GM20000 (cell line): Measurements from ENCODE around the gene LAMA4.

Experiments used
- DNase-seq: peaks from one replicate; pipeline ENCODE4 v3.0.0; 2012; ENCODE audit warnings: low spot score
- CTCF ChIP-seq: IDR thresholded peaks from 2 replicates; pipeline ENCODE4 v1.5.1; 2012; ENCODE audit warnings: mild to moderate bottlenecking, control low read depth; ENCODE audit errors: extremely low read depth, missing control alignments

Gene LAMA4

GRCh38 chr6:112085286-112086065 is 168.9 kb downstream of the LAMA4 start:
- no peak for TF ChIP-seq CTCF
- DNase-seq = no peak

GRCh38 chr6:112081569-112081968 is 172.8 kb downstream of the LAMA4 start:
- no peak for DNase-seq
- TF ChIP-seq CTCF = no peak

- DNase-seq = no peak
- TF ChIP-seq CTCF = no peak
Measured at GRCh38 chr6:112066606-112067005, 187.8 kb downstream of the LAMA4 start.

GRCh38 chr6:112065426-112065986 is 188.9 kb downstream of the LAMA4 start:
- no peak for DNase-seq
- TF ChIP-seq CTCF = no peak

GRCh38 chr6:112062966-112063365 is 191.4 kb downstream of the LAMA4 start:
- no peak for DNase-seq
- TF ChIP-seq CTCF = no peak

- no peak for TF ChIP-seq CTCF
- no peak for DNase-seq
Measured at GRCh38 chr6:112061605-112062004, 192.8 kb downstream of the LAMA4 start.
